Measurements from ENCODE around the gene HOXA10. TPM values are rescaled to one million over a fixed set of nuclear protein-coding genes. Genes with fewer than 3 reads are reported as not detected.

Gene HOXA10
- total RNA-seq, 1 experiment from 2014 or later, result not detected

DNA sequence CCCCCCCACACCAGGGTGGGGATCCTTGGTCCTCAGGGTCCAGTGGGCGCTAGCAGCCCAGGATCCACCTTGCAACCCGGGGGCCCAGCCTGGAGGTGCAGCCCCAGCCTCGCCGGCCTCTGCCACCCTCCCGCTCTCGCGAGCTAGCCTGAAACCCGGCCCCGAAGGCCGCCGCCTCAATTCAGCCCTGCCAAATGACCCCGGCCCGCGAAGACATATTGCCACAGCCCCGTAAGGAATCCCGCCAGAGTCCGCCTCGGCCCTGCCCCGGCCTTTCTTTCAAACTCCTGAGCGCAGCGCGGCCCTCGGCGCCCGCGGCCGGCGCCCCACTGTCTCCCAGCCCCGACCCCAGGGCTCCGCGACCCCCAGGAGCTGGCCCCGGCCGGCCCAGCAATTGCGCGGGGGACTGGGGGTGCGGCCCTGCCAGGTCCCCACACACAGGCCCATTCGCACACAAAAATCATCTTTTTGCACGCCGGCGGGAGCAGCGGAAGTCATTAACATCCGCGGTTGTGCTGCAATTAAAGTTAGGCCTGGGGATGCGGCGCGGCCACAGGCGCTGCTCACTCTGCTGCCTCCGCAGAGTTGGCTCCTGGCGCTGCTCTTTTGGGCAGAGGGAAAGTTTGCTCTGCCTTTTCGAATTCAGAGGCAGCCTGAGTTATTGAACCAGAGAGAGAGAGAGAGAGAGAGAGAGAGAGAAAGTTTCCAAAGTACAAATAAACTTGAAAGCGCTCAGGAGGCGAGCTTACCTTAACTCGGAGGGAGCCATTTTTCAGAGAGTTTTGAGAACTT is 34.6 kb downstream of the HOXA10 start:
- TF ChIP-seq, protein P1, sequence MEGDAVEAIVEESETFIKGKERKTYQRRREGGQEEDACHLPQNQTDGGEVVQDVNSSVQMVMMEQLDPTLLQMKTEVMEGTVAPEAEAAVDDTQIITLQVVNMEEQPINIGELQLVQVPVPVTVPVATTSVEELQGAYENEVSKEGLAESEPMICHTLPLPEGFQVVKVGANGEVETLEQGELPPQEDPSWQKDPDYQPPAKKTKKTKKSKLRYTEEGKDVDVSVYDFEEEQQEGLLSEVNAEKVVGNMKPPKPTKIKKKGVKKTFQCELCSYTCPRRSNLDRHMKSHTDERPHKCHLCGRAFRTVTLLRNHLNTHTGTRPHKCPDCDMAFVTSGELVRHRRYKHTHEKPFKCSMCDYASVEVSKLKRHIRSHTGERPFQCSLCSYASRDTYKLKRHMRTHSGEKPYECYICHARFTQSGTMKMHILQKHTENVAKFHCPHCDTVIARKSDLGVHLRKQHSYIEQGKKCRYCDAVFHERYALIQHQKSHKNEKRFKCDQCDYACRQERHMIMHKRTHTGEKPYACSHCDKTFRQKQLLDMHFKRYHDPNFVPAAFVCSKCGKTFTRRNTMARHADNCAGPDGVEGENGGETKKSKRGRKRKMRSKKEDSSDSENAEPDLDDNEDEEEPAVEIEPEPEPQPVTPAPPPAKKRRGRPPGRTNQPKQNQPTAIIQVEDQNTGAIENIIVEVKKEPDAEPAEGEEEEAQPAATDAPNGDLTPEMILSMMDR (conservative IDR thresholded peaks at IDR 0.05), result no peak
- Mint-ChIP-seq H3K9me3 (peaks cover 0 to 20% of the 10 kb centered on the region in 2 experiments), H3K4me1 (peaks cover 7 to 13% of the 10 kb centered on the region in 2 experiments), H3K27ac (no peak overlapping the region), H3K36me3 (ENCODE audit: insufficient read depth in 1 of 3, low read depth in 3 of 3) (no peaks in the 10 kb centered on the region; a peak in 1 of 7 replicates), H3K4me3 (no peak overlapping the region; a peak in 1 of 5 replicates), H3K27me3 (ENCODE audit: low read depth) (peaks cover 100% of the 10 kb centered on the region)
- Histone ChIP-seq H3K79me2 (ENCODE audit: insufficient read depth, low read length) (no peaks in the 10 kb centered on the region), H3K9me3 (ENCODE audit: control insufficient read depth, low read depth, low read length) (no peaks in the 10 kb centered on the region), H4K8ac (replicated peaks; ENCODE audit: insufficient read length, low read depth, low read length) (no peak overlapping the region), H3K27ac (ENCODE audit: insufficient read length, low read depth, low read length) (no peak overlapping the region), H3K4me2 (ENCODE audit: insufficient read depth, insufficient read length, low read length) (no peak overlapping the region), H3K4me1 (ENCODE audit: insufficient read depth, low read length) (no peaks in the 10 kb centered on the region), H3K27me3 (ENCODE audit: insufficient read depth, low read length) (peaks cover 98% of the 10 kb centered on the region), H3K9ac (ENCODE audit: extremely low read depth, insufficient read length, low read length) (no peak overlapping the region), H3T11ph (ENCODE audit: low read length) (no peak overlapping the region), H3K14ac (ENCODE audit: insufficient read depth, low read length) (no peak overlapping the region), H2BK15ac (ENCODE audit: low read depth, low read length) (no peak overlapping the region), H3K23ac (ENCODE audit: insufficient read length, low read depth, low read length) (no peak overlapping the region), H3K56ac (ENCODE audit: insufficient read length, low read depth, low read length) (no peak overlapping the region), H2BK5ac (ENCODE audit: insufficient read length, low read length) (no peak overlapping the region), H3K23me2 (ENCODE audit: insufficient read length, low read depth, low read length, poor library complexity, severe bottlenecking) (peaks cover 10% of the 10 kb centered on the region), H4K5ac (ENCODE audit: insufficient read length, low read depth, low read length) (no peak overlapping the region), H3K79me1 (ENCODE audit: insufficient read depth, low read depth, low read length, poor library complexity, severe bottlenecking) (no peaks in the 10 kb centered on the region), H3K4ac (ENCODE audit: low read depth, low read length) (no peak overlapping the region), H3K18ac (ENCODE audit: insufficient read length, low read depth, low read length) (no peak overlapping the region), H2BK20ac (ENCODE audit: low read depth, low read length, poor library complexity, severe bottlenecking) (no peak overlapping the region), H2BK120ac (ENCODE audit: low read depth, low read length, poor library complexity, severe bottlenecking) (no peak overlapping the region), H4K20me1 (ENCODE audit: control insufficient read depth, insufficient read depth, insufficient read length) (no peaks in the 10 kb centered on the region), H4K91ac (ENCODE audit: insufficient read length, low read depth, low read length) (no peak overlapping the region), H2AFZ (ENCODE audit: low read length) (no peak overlapping the region), H2BK12ac (ENCODE audit: insufficient read length, low read depth, low read length) (no peak overlapping the region), H2AK5ac (ENCODE audit: insufficient read length, low read length) (no peak overlapping the region)
- no CpG with 5 or more reads among the region's 53 CpGs for WGBS (ENCODE audit: extremely low coverage, insufficient read length, low lambda C conversion rate)
- DNase-seq, result peak; percentile 65
